Activated naive CD8-positive, alpha-beta T cell (primary cell): ENCODE data around the gene MAPK9.

Experiments
- H3K27ac Mint-ChIP-seq: one replicate; pipeline ENCODE4 v1.8.0; 2021; ENCODE audit warnings: mixed read lengths
- H3K27me3 Mint-ChIP-seq: one replicate; pipeline ENCODE4 v1.8.0; 2021; ENCODE audit warnings: mixed read lengths
- H3K36me3 Mint-ChIP-seq: one replicate; pipeline ENCODE4 v1.8.0; 2021; ENCODE audit warnings: mixed read lengths
- H3K4me1 Mint-ChIP-seq: one replicate; pipeline ENCODE4 v1.8.0; 2021; ENCODE audit warnings: low read depth, mixed read lengths
- H3K4me3 Mint-ChIP-seq: one replicate; pipeline ENCODE4 v1.8.0; 2021; ENCODE audit warnings: mild to moderate bottlenecking, mixed read lengths
- H3K9me3 Mint-ChIP-seq: one replicate; pipeline ENCODE4 v1.8.0; 2021; ENCODE audit warnings: low read depth, mixed read lengths

Gene MAPK9

DNA sequence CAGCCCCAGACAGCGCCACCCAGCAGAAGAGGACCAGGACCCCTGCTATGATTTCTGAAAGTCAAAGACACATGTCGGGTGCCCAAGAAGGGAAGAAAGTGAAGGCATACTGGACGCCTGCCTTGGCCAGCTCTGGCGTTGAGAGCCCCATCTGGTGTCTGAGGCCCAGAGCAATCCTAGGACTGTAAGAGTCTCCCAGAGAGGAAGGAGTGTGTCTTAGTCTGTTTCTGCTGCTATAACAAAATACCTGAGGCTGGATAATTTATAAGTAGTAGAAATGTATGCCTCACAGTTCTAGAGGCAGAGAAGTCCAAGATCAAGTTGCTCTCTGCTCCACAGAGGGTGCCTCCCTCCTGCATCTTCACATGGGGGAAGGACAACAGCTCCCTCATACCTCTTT, 93.7 kb downstream of the MAPK9 start:
- H3K36me3 Mint-ChIP-seq, result no peaks in the 10 kb centered on the region
- H3K27ac Mint-ChIP-seq, result no peak overlapping the region
- no peaks in the 10 kb centered on the region for H3K4me1 Mint-ChIP-seq
- no peak overlapping the region for H3K4me3 Mint-ChIP-seq
- H3K27me3 Mint-ChIP-seq, result peaks cover 3% of the 10 kb centered on the region
- H3K9me3 Mint-ChIP-seq, result no peaks in the 10 kb centered on the region

DNA sequence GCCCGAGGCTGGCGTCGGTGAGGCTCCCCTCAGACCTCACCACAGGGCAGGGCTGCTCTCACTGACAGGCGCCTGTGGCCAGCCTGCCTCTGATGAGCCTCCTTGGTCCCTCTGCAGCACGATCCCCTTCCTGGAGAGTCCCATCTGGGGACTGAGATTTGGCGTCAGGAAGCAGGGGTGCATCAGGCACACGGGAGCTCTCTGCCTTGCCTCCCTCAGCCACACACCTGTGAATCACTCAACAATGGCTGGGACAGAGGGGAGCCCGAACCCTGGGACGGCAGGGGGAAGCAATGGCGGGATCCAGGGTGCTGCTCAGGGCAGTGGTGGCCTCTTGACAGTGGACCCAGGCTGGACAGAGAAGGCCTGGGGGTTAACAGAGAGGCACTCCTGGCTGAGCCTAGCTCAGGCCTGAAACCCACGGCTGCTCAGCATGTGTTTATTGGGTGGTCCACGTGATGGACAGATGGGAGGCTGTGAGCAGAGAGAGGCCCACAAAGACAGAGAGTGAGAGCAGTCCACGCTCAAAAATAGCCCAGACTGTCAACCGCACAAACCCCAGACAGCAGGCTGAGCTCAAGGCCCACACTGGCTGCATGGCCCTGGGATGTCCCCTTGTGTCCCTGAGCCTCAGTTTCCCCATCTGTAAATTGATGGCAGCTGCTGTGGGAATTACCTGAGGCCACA, 94.7 kb downstream of the MAPK9 start:
- Mint-ChIP-seq H3K4me1 (no peaks in the 10 kb centered on the region), H3K9me3 (no peaks in the 10 kb centered on the region), H3K27me3 (peaks cover 3% of the 10 kb centered on the region), H3K27ac (no peak overlapping the region), H3K36me3 (no peaks in the 10 kb centered on the region), H3K4me3 (no peak overlapping the region)

- no peaks in the 10 kb centered on the region for H3K9me3 Mint-ChIP-seq
- no peak overlapping the region for H3K27ac Mint-ChIP-seq
- no peaks in the 10 kb centered on the region for H3K4me1 Mint-ChIP-seq
- no peak overlapping the region for H3K4me3 Mint-ChIP-seq
- H3K27me3 Mint-ChIP-seq, result no peaks in the 10 kb centered on the region
- no peaks in the 10 kb centered on the region for H3K36me3 Mint-ChIP-seq
Measured at GRCh38 chr5:180194410-180195345, 97.2 kb downstream of the MAPK9 start.

- no peaks in the 10 kb centered on the region for H3K36me3 Mint-ChIP-seq
- no peak overlapping the region for H3K27ac Mint-ChIP-seq
- no peak overlapping the region for H3K4me3 Mint-ChIP-seq
- H3K27me3 Mint-ChIP-seq, result no peaks in the 10 kb centered on the region
- no peaks in the 10 kb centered on the region for H3K4me1 Mint-ChIP-seq
- H3K9me3 Mint-ChIP-seq, result no peaks in the 10 kb centered on the region
Measured at GRCh38 chr5:180193749-180194375, 98.0 kb downstream of the MAPK9 start.

DNA sequence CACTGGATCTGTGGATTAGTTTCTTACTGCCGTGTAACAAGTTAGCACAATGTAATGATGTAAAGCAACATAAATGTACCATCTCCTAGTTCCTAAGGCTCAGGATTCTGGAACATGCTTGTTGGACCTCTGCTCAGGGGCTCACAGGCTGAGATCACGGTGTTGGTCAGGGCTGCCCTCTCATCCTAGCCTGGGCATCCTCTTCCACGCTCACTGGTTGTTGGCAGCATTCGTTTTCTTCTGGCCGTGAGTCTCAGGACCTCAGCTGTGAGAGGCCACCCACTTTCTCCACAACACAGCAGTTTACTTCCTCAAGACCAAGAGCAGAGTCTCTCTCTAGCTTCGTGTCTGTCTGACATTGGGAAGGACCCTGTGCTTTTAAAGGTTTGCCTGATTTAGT, 100.2 kb downstream of the MAPK9 start:
- Mint-ChIP-seq H3K27ac (no peak overlapping the region), H3K36me3 (no peaks in the 10 kb centered on the region), H3K4me3 (no peak overlapping the region), H3K9me3 (no peaks in the 10 kb centered on the region), H3K4me1 (no peaks in the 10 kb centered on the region), H3K27me3 (peaks cover 2% of the 10 kb centered on the region)

- no peak overlapping the region for H3K27ac Mint-ChIP-seq
- no peaks in the 10 kb centered on the region for H3K4me1 Mint-ChIP-seq
- no peaks in the 10 kb centered on the region for H3K9me3 Mint-ChIP-seq
- no peaks in the 10 kb centered on the region for H3K36me3 Mint-ChIP-seq
- H3K27me3 Mint-ChIP-seq, result peaks cover 2% of the 10 kb centered on the region
- H3K4me3 Mint-ChIP-seq, result no peak overlapping the region
Measured at GRCh38 chr5:180187767-180188166, 104.1 kb downstream of the MAPK9 start.
